Measurements from ENCODE around the gene APP.

DNA sequence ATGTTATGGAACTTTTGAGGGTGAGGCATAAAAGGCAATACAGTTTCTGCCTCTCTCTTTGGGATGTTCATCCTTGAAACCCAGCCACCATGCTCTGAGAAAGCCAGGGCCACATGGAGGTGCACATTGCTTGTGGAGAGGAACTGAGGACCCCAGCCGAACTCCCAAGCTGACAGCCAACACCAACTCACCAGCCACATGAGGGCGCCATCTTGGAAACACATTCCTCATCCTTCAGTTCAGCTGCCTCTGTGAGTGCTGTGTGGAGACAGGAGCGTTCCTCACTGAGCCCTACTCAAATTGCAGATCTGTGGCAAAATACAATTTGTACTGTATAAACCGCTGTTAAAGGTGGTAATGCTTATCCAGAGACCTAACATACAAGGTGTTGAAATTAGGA, 298.3 kb downstream of the APP start:
- TF ChIP-seq POLR2A (IDR thresholded peaks at IDR 0.05; ENCODE audit: low read depth, low read length) (no peak), POLR2AphosphoS5 (IDR thresholded peaks at IDR 0.05; ENCODE audit: low read depth, low read length) (no peak), TAF1 (IDR thresholded peaks at IDR 0.05; ENCODE audit: borderline replicate concordance, low read depth, low read length) (no peak)
